GM21423 (cell line): ENCODE results near the gene TFRC.
"Not testable (repeated sequence)": the region's sequence is repeated elsewhere in the genome, so short reads cannot be mapped to it uniquely, and the experiment has no call there.

Source experiments
- ATAC-seq: cut with Tn5 transposase; IDR thresholded peaks from one replicate; pipeline ENCODE4 v1.9.1; 2021; ENCODE audit warnings: mild to moderate bottlenecking, moderate library complexity; ENCODE audit not compliant: unreplicated experiment

TFRC gene

DNA sequence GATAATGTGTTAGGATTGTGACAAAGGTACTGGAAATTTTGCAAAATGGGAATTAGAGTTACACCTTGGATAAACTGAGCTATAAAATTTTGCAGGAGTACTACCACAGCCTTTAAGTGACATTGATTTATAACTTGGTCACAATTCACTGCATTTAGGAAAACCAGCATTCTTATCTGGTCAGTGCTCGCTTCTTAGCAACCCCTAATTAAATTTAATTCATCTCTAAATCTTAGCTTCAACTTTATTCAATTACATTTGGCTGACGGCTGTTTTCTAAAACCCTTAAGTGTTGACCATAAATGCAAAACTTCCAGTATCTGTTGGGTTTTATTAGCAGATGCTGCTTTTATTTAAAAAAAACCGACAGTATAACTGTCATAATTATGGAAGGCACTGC, 31.3 kb downstream of the TFRC start:
- no peak for ATAC-seq

DNA sequence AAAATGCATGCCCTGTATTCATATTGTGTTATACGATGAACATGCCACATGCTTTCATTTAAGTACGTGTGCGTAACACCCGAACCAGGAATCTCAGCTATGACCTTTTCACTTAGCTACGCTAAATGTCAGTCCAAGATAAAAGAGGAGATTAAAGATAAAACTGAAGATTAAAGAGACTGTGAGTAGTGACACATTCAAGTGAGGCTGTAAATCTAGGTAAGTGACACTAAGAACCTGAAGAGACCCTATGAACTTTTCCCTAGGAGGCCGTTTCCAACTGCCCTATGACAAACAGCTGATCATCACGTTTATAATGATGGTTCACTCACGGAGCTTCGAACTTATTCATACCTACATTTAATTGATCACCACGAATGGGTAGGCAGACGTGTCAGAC, 32.2 kb downstream of the TFRC start:
- no peak for ATAC-seq

DNA sequence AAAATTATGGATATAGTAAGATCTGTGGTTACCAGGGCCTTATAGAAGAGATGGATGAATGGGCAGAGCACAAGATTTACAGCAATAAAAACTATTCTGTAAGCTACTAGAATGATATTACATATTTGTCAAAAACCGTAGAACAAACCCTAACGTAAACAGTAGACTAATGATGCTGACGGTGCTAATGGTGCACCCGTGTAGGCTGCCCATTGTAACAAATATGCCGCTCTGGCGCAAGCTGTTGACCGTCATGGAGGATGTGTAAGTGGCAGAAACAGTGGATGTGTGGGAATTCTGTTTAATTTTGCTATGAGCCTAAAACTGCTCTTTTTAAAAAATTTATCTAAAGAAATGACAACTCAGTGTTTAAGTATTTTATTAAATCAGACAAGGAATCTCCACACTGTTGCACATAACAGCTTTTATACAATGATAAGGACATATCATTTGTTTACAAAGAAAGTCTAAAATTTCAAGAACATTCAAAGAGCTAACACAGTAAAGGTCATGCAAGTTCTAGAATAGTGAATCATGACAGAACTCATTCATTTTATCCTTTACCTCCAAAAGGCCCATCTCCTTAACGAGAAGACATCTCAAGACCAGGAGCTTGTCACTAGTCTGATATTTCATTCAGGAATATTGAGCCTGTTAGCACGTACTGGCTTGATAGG, 32.8 kb downstream of the TFRC start:
- ATAC-seq: no peak

DNA sequence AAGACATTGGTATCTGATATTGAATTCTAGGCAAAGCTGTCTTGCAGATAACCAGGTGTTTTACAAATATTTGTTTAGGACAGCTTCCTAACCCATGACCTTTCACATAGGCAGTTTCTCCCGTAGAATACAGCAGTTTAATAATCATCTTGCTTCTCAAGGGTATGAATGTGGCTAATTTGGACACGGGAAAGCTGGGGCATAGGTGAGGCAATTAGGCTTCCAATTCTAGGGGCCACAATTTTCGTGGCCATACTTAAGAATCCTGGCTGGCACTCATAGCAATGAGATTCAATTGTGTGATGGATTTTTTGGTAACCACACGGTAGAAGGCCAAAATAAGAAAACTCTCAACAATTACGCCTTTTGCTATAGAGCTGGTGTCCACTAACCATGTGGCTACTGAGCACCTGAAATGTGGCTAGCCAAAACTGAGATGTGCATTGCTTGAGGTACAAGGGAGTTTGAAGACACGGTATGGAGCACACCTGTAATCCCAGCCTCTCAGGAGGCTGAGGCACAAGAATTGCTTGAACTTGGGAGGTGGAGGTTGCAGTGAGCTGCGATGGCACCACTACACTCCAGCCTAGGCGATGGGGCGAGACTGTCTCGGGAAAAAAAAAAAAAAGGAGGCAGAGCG, 34.4 kb downstream of the TFRC start:
- no peak for ATAC-seq

DNA sequence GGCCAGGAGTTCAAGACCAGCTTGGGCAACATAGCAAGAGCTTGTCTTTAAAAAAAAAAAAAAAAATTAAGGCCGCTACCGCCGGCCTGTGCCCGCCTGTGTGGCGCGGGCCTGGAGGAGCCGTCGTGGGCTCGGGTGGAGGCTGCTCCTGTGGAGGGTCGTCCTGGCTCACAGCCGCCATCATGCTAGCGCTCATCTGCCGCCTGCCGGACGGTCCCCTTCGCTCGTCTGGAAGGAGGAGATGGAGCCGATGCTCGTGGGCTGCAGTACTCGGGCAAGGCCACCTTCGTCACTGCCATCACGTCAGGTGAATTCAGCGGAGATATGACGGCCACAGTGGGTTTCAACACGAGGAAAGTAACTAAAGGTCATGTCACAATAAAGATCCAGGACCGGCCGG, 37.4 kb downstream of the TFRC start:
- ATAC-seq: no peak

DNA sequence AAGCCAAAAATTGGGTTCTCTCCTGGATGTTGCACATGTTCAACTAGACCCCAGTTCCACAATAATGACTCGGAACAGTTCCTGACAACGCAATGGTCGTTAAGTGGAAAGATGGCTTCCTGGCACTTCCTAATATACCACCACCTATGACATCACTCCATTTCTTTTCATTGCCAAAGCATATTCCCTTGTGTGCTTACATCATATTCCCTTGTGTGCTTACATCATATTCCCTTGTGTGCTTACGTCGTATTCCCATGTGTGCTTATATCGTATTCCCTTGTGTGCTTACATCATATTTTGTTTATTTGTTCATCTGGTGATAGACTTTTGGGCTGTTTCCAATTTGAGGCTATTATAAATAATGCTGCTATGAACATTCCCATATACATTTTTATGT, 39.2 kb downstream of the TFRC start:
- no peak for ATAC-seq

DNA sequence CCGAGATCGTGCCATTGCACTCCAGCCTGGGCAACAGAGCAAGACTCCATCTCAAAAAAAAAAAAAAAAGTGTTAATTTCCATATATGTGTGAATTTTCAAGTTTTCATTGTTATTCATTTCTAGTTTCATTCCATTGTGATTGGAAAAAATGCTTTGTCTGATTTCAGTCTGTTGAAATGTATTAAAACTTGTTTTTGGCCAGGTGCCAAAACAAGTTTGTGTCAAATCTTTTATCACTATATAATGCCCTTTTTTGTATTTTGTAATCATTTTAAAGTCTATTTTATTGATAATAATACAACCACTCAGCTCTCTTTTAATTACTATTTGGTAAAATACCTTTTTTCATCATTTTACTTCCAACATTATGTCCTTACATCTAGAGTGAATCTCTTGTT, 42.5 kb downstream of the TFRC start:
- ATAC-seq: no peak

DNA sequence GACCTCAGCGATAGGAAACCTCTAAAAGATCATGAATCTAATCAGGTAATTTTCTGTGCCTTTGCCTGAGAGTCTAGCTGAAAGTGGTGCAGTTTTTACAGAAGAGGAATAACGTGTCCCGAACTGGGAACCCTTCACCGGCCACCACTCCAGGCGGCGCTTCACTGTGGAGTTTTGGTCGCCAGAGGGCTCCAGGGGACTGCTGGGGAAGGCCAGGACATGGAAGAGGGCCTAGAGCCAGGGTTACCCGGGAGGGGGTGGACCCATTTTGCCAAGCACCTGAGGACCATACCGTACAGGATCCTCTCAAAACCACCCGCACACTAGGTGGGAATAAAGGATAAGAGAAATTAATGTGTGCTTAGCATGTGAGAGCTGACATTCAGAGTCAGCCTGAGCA, 55.8 kb downstream of the TFRC start:
- ATAC-seq: not testable (repeated sequence)

DNA sequence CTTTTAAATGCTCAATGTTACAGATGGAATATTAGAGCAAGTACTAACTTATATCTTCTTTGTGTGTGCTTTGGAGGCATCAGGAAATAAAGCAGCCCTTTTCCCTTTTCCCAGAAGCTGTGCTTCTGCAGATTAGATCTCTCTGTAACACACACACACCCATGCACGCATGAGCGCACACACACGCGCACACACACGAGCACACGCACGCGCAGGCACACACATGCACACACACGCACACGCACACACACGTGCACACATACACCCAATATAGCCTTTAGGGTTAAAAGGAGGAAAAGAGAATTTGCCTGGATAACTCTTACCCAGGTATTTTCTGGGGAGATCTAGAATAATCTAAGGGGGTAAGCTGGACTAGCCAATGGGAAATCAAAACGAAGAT, 56.9 kb downstream of the TFRC start:
- ATAC-seq: no peak

DNA sequence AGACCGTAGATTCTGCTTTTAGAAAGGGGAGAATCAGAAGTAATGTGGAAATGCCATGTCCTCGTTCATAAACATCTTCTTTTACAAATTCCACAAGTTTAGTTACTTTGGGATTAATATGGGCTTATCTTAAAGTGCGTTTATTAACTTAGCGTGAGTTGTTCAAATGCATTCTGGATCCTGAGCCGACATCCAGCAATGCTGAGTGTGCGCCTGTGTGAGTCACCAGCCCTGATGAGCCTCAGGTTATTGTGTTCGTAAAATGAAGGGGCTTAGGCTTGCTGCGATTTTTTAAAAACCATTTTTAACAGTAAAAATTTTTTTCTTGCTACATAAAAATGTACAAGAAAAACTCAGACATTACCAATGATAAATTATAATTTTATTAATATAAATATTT, 57.9 kb downstream of the TFRC start:
- ATAC-seq: no peak

DNA sequence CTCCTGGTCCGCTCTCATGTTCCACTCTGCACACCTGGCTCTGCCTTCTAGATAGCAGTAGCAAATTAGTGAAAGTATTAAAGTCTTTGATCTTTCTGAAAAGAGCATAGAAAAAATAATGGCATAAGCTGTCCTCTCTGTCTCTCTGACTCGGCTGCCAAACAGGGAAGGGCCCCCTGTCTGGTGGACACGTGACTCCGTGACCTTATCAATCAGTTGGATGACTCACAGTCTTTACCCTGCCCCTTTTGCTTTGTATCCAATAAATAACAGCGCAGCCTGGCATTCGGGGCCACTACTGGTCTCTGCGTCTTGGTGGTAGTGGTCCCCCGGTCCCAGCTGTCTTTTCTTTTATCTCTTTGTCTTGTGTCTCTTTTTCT, 59.4 kb downstream of the TFRC start:
- ATAC-seq: not testable (repeated sequence)

DNA sequence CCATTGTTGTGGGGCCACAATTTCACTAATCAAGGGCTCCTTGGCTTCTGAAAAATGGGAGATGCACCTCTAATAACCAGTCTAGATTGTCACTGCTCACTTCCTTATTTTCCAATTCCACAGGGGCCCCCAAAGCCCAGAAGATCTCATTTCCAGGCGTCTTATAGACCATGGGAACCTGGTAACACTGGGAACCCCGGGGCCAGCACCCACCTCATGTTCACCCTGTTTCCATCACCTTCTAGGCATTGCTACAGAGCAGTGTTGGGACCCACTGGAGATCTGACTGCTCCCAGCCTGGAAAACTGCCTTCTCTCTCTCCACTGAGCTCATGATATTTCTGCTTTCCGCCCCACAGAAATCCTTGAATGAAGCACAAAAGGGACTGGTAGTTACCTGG, 61.5 kb downstream of the TFRC start:
- ATAC-seq: no peak

DNA sequence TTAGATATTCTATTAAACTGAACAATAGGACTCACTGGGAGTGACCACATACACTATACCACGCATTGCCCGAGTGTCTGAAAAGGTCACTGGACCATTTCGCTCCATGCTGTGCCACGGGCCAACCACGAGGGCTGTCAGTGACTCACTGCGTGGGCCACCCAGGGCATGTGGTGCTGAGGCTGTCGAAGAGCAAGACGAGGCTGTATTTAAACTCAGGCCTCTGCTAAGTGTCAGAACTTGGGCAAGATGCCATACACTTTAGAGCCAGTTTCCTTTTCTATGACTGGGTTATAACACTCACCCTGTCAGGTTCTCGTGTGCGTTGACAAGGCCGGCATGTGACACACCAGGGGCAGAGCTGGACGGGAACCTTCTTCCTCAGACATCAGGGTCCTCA, 62.3 kb downstream of the TFRC start:
- not testable (repeated sequence) for ATAC-seq

DNA sequence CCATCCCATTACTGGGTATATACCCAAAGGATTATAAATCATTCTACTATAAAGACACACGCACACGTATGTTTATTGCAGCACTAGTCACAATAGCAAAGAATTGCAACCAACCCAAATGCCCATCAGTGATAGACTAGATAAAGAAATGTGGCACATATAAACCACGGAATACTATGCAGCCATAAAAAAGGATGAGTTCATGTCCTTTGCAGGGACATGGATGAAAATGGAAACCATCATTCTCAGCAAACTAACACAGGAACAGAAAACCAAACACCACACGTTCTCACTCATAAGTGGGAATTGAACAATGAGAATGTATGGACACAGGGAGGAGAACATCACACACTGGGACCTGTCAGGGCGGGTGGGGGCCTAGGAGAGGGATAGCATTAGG, 63.7 kb downstream of the TFRC start:
- not testable (repeated sequence) for ATAC-seq

DNA sequence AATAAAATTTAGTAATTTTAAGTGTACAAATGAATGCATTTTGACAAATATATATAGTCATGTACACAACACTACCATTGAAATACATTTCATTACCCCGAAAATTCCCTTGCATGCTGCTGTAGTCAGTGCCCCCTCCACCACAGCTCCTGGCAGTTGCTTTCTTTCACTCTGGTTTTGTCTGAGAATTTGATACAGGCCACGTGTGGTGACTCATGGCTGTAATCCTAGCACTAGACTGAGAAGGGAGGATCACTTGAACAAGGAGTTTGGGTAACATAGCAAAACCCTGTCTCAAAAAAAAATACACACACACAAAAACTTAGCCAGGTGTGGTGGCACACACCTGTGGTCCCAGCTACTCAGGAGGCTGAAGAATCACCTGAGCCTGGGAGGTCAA, 65.4 kb downstream of the TFRC start:
- no peak for ATAC-seq

DNA sequence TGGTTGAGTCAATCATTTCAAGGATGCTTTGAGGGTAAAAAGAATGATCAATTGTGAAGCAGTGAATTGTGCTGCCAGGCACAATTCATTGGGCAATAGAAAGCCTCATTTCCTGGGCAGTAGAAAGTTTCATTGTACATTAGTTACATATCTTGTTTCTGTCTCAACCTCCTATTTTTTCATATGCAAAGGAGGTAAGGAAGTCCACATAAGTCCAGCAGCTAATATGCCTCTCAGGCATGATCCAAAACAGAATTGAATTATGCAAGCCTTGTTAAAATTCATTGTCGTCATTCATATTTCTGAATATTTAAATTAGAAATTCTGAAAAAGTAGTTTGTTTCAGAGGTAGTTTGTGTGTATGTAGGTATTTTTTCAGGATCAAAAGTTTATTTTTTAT, 65.8 kb downstream of the TFRC start:
- no peak for ATAC-seq

DNA sequence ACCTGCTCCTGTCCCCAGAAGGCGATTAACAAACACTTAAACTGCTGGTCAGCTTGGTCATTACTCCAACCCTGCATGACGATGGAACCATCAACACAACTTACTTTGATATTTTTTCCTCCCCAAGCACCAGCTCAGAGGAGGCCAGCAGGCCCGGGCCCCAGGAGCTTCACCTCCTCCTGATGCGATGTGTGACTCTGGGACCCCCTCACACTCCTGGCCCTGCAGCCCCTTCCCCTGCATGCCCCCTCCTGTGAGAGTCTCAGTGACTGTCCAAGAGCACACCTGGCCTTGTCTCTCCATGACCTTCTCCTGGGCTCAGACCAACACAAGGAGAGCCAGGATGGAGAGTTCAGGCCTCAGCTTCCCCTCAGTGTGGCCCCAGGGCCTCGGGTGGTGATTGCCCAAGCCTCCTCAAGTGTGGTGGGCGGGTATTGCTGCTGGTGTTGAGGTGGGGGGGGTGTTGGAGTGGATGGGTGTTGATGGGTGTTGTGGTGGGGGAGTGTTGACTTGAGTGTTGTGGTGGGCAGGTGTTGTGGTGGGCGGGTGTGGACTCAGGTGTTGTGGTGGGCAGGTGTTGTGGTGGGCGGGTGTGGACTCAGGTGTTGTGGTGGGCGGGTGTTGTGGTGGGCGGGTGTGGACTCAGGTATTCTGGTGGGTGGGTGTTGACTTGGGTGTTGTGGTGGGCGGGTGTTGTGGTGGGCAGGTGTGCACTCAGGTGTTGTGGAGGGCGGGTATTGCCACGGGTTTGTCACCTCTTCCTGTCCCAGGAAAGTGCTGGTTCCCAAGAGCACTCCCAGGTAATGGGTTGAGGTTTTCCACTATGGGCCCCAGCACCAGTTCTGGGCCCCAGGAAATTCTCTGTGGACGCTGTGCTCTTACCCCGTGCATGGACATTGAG, 68.1 kb downstream of the TFRC start:
- ATAC-seq: no peak

DNA sequence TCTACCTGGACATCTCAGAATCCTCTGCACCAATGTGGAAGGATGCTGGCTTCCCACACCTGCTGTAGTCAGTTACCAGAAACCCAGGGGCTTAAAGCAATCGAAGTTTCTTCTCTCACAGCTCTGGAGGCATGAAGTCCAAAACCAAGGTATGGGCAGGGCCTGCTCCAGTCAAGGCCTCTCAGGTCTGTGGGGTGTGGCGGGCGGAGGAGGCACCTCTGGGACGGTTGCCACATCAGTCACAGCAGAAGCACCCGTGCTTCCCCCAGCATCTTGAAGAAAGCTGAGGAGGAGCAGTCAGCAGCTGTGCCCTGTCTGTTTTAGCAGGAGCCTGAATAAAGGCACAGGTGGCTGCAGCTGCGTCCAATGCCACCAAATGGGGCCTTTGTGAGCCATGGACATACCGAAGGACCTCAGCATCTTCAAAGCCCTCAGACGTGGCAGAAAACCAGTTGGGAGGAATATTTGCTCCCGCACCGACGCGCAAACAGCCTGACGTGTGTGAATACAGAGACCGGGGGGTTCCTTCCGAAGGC, 68.9 kb downstream of the TFRC start:
- no peak for ATAC-seq

DNA sequence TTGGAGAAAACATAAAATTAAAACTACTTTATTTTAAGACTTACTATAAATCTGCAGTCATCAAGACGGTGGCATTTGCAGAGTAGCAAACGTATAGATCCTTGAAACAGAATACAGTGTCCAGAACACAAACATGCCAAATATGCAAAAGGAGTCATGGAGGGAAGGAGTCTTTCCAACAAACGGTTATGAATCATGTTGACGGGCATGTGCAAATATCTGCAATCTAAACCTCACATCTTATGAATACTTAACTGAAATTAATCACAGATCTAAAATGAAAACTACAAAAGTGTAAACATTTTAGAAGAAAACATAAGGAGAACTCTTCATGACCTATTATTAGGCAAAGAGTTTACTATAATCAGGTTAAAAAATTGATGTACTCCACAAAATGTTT, 69.4 kb downstream of the TFRC start:
- ATAC-seq: no peak

DNA sequence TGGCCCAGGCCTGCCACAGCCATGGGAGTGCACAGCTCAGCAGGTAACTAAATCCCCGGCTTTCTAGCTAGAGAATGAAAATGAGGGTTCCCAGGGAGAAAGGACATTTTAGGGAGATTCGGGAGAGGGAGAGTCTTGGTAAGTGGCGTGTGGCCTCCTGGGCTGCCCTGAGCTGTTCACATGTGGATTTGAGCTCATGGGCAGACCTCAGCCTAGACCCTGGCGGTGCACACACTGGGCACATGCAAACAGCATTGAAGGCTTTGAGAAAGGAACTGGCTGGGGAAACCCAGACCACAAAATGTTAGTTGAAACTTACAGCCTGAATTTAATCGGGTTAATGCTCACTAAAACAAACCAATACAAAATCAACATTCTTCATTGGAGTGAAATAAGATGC, 72.4 kb downstream of the TFRC start:
- ATAC-seq: no peak

DNA sequence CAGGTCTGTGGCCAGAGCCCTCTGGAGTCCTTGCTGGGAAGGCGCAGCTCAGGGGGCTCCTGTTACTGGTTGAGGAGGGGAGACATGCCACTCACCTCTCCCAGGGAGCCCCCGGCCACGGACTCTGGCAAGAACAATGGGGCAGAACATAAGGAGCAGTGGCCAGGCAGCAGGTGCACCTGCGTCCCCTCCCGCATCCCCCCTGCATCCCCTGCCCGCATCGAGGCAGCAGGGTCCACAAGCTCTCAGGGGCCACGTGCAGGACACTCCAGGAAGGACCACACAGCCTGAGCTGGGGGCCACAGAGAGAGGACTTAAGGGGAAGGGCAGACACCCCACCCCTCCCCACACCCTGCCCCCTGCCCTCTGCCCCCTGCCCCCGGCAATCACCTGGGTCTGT, 73.0 kb downstream of the TFRC start:
- no peak for ATAC-seq

DNA sequence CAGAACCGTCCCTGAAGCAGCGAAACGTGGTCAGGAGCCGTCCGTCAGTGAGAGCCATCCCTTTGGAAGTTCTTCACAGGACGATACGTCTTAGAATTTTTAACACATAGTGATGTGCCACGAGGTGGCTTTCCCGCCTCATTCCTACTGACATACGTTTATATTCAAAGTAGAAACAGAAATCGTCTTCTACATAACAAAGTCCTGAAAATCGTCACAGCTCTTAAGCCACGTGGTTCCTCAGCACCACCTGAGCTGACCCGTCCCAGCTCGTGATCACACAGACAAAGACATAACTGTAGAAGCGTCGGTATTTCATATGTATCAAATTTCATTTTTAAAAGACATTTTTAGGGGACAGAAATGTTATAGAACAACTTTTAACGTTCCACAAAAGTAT, 73.5 kb downstream of the TFRC start:
- ATAC-seq: no peak
